A172 (cell line): ENCODE results near the gene YIPF6. TPM values are rescaled to one million over a fixed set of nuclear protein-coding genes. Genes with fewer than 3 reads are reported as not detected.

Experiments used
- total RNA-seq: library from RNA; depleted of rRNA; stranded (reverse); fragments of >200 nt; shearing (Covaris generic); gene quantifications from 2 replicates; pipeline ENCODE4 v1.2.3, GENCODE V29; 2014; rRNA removed

The YIPF6 gene
- total RNA-seq, 1 experiment from 2014 or later, result 30.9 TPM

Other genes starting within 250 kb of the YIPF6 start
- gene OPHN1, start 65.6 kb upstream of the YIPF6 start, total RNA-seq, result 2.7 and 4.0 TPM in 2 replicates
- 4.6 and 4.9 TPM in 2 replicates for gene STARD8, start 148.6 kb downstream of the YIPF6 start, total RNA-seq